ES-I3 (cell line): ENCODE data around the gene BIRC5.

Experiments
- H3K36me3 ChIP-seq: 2 replicates; pipeline ENCODE4 v1.6.1; 2013; ENCODE audit warnings: mild to moderate bottlenecking, low read length, control low read depth, moderate library complexity; ENCODE audit not compliant: insufficient read depth
- H3K4me1 ChIP-seq: 2 replicates; pipeline ENCODE4 v1.6.1; 2013; ENCODE audit warnings: mild to moderate bottlenecking, control low read depth, low read length; ENCODE audit not compliant: insufficient read depth
- H3K9ac ChIP-seq: 2 replicates; pipeline ENCODE4 v1.6.1; 2013; ENCODE audit warnings: low read depth, mild to moderate bottlenecking, low read length, moderate library complexity
- H3K9me3 ChIP-seq: 2 replicates; pipeline ENCODE4 v1.6.1; 2013; ENCODE audit warnings: mild to moderate bottlenecking, low read length, moderate library complexity; ENCODE audit not compliant: control insufficient read depth, insufficient read depth

BIRC5 gene

GRCh38 chr17:78224231-78225087 is 10.4 kb downstream of the BIRC5 start:
- Histone ChIP-seq H3K9me3 (no peaks in the 10 kb centered on the region; the same call in 1 of the 2 replicates), H3K36me3 (peaks cover 14% of the 10 kb centered on the region), H3K9ac (no peak overlapping the region), H3K4me1 (peaks cover 3% of the 10 kb centered on the region; the same call in 1 of the 2 replicates)

- no peaks in the 10 kb centered on the region; the same call in 1 of the 2 replicates for H3K4me1 ChIP-seq
- H3K9ac ChIP-seq: no peak overlapping the region
- peaks cover 14% of the 10 kb centered on the region for H3K36me3 ChIP-seq
- no peaks in the 10 kb centered on the region; the same call in 1 of the 2 replicates for H3K9me3 ChIP-seq
These were observed 11.2 kb downstream of the BIRC5 start for GRCh38 chr17:78225088-78225865.

GRCh38 chr17:78226055-78226758 is 12.2 kb downstream of the BIRC5 start:
- Histone ChIP-seq H3K9me3 (no peaks in the 10 kb centered on the region; the same call in 1 of the 2 replicates), H3K4me1 (no peaks in the 10 kb centered on the region; the same call in 1 of the 2 replicates), H3K9ac (no peak overlapping the region), H3K36me3 (peaks cover 7% of the 10 kb centered on the region)

GRCh38 chr17:78226759-78227454 is 12.9 kb downstream of the BIRC5 start:
- H3K36me3 ChIP-seq: peaks cover 7% of the 10 kb centered on the region
- no peaks in the 10 kb centered on the region; the same call in 1 of the 2 replicates for H3K4me1 ChIP-seq
- H3K9ac ChIP-seq: no peak overlapping the region
- no peaks in the 10 kb centered on the region; the same call in 1 of the 2 replicates for H3K9me3 ChIP-seq

- peaks cover 7% of the 10 kb centered on the region for H3K36me3 ChIP-seq
- no peak overlapping the region for H3K9ac ChIP-seq
- H3K4me1 ChIP-seq: no peaks in the 10 kb centered on the region; the same call in 1 of the 2 replicates
- H3K9me3 ChIP-seq: no peaks in the 10 kb centered on the region; the same call in 1 of the 2 replicates
These were observed 13.4 kb downstream of the BIRC5 start for GRCh38 chr17:78227455-78227916.

- Histone ChIP-seq H3K9me3 (no peaks in the 10 kb centered on the region; the same call in 1 of the 2 replicates), H3K36me3 (peaks cover under 1% of the 10 kb centered on the region; the same call in 1 of the 2 replicates), H3K9ac (no peak overlapping the region), H3K4me1 (no peaks in the 10 kb centered on the region; the same call in 1 of the 2 replicates)
These were observed 14.1 kb downstream of the BIRC5 start for GRCh38 chr17:78228176-78228575.

- Histone ChIP-seq H3K4me1 (no peaks in the 10 kb centered on the region; the same call in 1 of the 2 replicates), H3K9me3 (no peaks in the 10 kb centered on the region), H3K36me3 (no peaks in the 10 kb centered on the region), H3K9ac (no peak overlapping the region)
These were observed 16.4 kb downstream of the BIRC5 start for GRCh38 chr17:78230252-78230962.

GRCh38 chr17:78230996-78231935 is 17.2 kb downstream of the BIRC5 start, which contains the start of gene TMEM235:
Gene TMEM235 (plus strand): TSS chr17:78231631. CDS start chr17:78232024, 393 bp downstream.
- Histone ChIP-seq H3K9me3 (no peaks in the 10 kb centered on the region), H3K36me3 (no peaks in the 10 kb centered on the region), H3K9ac (peak within 1 kb of the TSS; percentile 63), H3K4me1 (no peaks in the 10 kb centered on the region; the same call in 1 of the 2 replicates)

GRCh38 chr17:78231991-78232858 is 18.2 kb downstream of the BIRC5 start:
- H3K9me3 ChIP-seq: no peaks in the 10 kb centered on the region
- no peaks in the 10 kb centered on the region for H3K36me3 ChIP-seq
- no peaks in the 10 kb centered on the region for H3K4me1 ChIP-seq
- peak overlapping the region; percentile 49; the same call in 1 of the 2 replicates for H3K9ac ChIP-seq

- Histone ChIP-seq H3K36me3 (no peaks in the 10 kb centered on the region), H3K9ac (no peak overlapping the region), H3K4me1 (no peaks in the 10 kb centered on the region; the same call in 1 of the 2 replicates), H3K9me3 (no peaks in the 10 kb centered on the region)
These were observed 18.8 kb downstream of the BIRC5 start for GRCh38 chr17:78232859-78233173.

GRCh38 chr17:78233678-78234077 is 19.6 kb downstream of the BIRC5 start:
- Histone ChIP-seq H3K9ac (no peak overlapping the region), H3K9me3 (no peaks in the 10 kb centered on the region), H3K4me1 (no peaks in the 10 kb centered on the region; the same call in 1 of the 2 replicates), H3K36me3 (no peaks in the 10 kb centered on the region)
